AG04449 (cell line): ENCODE results near the gene BTLA.
"Not testable (repeated sequence)": the region's sequence is repeated elsewhere in the genome, so short reads cannot be mapped to it uniquely, and the experiment has no call there.

Source experiments
- CTCF ChIA-PET: fragments of 350-600 bp; formaldehyde crosslinking; extraction: SDS; loops from one replicate; lab custom pipeline; 2021; ENCODE audit warnings: antibody characterized with exemption; lab: Yijun Ruan, JAX
- POLR2A ChIA-PET: fragments of 400-600, 350-600 bp; formaldehyde crosslinking; extraction: SDS; loops from one replicate; lab custom pipeline; 2020; ENCODE audit warnings: antibody characterized with exemption, inconsistent platforms; lab: Yijun Ruan, JAX
- DNase-seq: peaks from one replicate; pipeline ENCODE4 v3.0.0-alpha.2; 2010; ENCODE audit warnings: low read depth, low spot score
- H3K4me3 ChIP-seq: 2 replicates; pipeline ENCODE4 v1.5.1; 2011; ENCODE audit warnings: low read depth, mild to moderate bottlenecking, control low read depth, low read length
- TF ChIP-seq, protein P1 (sequence below): IDR thresholded peaks from one replicate; pipeline ENCODE4 v1.5.1; 2011; ENCODE audit warnings: mild to moderate bottlenecking, moderate library complexity, low read length, control low read depth, inconsistent platforms; ENCODE audit not compliant: insufficient read depth; ENCODE audit errors: missing control alignments

BTLA gene

DNA sequence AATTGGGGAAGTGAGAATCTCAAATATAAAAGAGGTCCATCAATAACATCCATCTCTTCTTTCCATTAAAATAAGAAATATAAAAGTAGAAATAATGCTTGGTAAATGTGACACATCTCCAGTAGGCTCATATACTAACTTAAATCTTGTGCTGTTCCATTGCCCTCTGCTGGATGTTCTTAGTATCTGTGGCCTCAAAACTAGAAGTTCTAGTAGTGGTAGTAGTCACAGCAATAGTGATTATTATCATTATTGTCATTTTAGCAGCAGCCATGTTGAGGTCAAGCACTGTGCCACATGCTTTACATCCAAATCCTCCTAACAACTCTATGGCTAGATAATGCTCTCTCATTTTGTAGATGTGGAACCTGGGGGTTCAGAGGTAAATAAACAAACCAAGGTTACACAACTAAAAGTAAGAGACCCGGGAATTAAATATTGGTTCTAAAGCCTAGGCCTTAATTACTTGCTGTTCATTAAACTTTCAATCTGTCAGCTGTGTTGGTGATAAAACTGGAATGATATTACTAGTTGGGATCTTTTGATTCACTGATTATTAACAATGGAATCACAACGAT, 20.2 kb upstream of the BTLA start:
- TF ChIP-seq, protein P1, sequence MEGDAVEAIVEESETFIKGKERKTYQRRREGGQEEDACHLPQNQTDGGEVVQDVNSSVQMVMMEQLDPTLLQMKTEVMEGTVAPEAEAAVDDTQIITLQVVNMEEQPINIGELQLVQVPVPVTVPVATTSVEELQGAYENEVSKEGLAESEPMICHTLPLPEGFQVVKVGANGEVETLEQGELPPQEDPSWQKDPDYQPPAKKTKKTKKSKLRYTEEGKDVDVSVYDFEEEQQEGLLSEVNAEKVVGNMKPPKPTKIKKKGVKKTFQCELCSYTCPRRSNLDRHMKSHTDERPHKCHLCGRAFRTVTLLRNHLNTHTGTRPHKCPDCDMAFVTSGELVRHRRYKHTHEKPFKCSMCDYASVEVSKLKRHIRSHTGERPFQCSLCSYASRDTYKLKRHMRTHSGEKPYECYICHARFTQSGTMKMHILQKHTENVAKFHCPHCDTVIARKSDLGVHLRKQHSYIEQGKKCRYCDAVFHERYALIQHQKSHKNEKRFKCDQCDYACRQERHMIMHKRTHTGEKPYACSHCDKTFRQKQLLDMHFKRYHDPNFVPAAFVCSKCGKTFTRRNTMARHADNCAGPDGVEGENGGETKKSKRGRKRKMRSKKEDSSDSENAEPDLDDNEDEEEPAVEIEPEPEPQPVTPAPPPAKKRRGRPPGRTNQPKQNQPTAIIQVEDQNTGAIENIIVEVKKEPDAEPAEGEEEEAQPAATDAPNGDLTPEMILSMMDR = peak; percentile 70
- peak; percentile 40 for DNase-seq
- ChIA-PET CTCF (interaction anchor here (0.7 to 8.1 kb wide), 23 partner anchors 11 to 410 kb away, joined by 3 to 122 read pairs (median 6); partner anchors contain the start of genes CD200 and SLC9C1), POLR2A (no interaction called here)
- H3K4me3 ChIP-seq = no peak overlapping the region

DNA sequence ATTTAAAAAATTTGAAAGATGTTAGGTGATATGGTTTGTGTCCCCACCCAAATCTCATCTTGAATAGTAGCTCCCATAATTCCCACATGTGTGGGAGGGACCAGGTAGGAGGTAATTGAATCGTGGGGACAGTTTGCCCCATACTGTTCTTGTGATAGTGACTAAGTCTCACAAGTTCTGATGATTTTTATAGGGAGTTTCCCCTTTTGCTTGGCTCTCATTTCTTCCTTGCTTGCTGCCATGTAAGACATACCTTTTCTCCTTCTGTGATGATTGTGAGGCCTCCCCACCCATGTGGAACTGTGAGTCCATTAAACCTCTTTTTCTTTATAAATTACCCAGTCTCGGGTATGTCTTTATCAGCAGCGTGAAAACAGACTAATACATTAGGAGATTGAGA, 19.7 kb upstream of the BTLA start:
- DNase-seq, H3K4me3 ChIP-seq, POLR2A ChIA-PET: not testable (repeated sequence)
- CTCF ChIA-PET = interaction anchor here (0.7 to 8.1 kb wide), 9 partner anchors 12 to 382 kb away, joined by 3 to 122 read pairs (median 11); partner anchors contain the start of genes CD200 and SLC9C1

- ChIA-PET POLR2A (no interaction called here), CTCF (interaction anchor here (0.8 kb wide), 1 partner anchor 14 kb away, joined by 3 read pairs; no protein-coding TSS in a partner anchor)
- no peak for DNase-seq
- TF ChIP-seq, protein P1 = no peak
- H3K4me3 ChIP-seq = no peak overlapping the region
Observed at GRCh38 chr3:112514527-112515128, 15.4 kb upstream of the BTLA start.

- DNase-seq = no peak
- CTCF ChIA-PET = no interaction called here
- POLR2A ChIA-PET = no interaction called here
- TF ChIP-seq, protein P1 = no peak
- no peak overlapping the region for H3K4me3 ChIP-seq
Observed at GRCh38 chr3:112512320-112512719, 13.0 kb upstream of the BTLA start.

DNA sequence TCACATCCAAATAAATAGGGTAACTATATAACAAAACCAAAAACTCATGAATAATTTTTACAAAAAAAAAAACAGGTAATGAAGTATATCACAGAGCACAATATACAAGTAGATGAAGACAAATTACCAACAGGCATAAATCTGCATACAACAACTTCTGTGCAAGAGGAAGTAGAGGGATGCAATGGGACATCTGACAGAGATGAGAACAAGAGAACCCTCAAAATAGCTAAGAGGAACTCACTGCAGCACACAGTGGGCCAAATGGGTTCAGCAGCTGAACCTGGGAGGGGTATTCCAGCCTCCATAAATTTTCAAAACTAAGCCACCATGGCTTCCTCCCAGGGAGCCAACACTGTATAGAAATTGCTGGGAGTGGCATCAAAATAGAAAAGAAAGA, 9.6 kb upstream of the BTLA start:
- no peak for DNase-seq
- no peak overlapping the region for H3K4me3 ChIP-seq
- TF ChIP-seq, protein P1 = no peak
- CTCF ChIA-PET = interaction anchor here (1.0 to 1.7 kb wide), 2 partner anchors 11 to 216 kb away, joined by 4 read pairs; no protein-coding TSS in a partner anchor
- POLR2A ChIA-PET = no interaction called here

DNA sequence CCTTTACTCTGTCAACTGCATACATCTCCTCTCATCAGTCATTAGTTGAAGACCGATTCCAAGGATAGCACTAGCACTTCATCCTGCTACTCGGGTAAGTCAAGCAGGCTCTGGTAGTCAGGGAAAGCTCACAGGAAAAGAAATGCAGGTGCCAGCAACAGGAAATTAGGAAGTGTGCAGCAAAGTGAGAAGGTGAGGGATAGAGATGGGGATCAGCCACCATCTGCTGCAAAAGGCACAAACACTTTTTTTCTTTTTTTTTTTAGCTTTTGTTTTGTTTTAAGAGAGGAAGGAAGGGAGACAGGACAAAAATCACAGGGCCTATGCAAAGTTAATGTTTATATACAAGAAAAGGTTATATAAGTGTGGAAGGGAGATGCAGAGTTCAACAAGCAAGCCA, 9.0 kb upstream of the BTLA start:
- TF ChIP-seq, protein P1 = no peak
- no peak overlapping the region for H3K4me3 ChIP-seq
- no peak for DNase-seq
- ChIA-PET CTCF (interaction anchor here (1.0 to 1.7 kb wide), 2 partner anchors 12 to 216 kb away, joined by 4 read pairs; no protein-coding TSS in a partner anchor), POLR2A (no interaction called here)

DNA sequence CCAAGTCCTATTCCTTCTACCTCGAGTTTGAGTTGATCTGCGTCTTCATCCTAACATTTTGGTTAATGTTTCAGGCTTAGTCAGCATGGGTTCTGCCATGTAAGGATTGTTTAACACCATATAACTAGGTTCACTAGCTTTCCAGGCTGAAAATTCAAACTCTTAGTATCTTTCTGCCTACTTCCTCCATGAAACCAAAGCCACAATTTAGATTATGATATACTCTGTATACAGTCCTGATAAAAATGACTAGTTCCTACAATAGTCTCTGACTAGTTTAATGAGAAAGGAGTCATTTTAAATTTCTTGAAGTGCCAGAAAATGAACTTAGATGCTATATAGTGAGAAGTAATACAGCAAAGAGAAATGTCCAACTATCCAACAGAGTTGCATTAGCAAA, 6.6 kb upstream of the BTLA start:
- TF ChIP-seq, protein P1 = no peak
- DNase-seq = no peak
- no peak overlapping the region for H3K4me3 ChIP-seq
- ChIA-PET POLR2A (no interaction called here), CTCF (no interaction called here)
